ENCODE results near the gene HADHB.

- TF ChIP-seq CTCF (conservative IDR thresholded peaks at IDR 0.05; ENCODE audit: low read depth, low read length) (no peak), EZH2 (IDR thresholded peaks at IDR 0.05; ENCODE audit: borderline replicate concordance, low read depth, low read length, poor library complexity, severe bottlenecking) (no peak)
Measured at GRCh38 chr2:26314243-26314642, 69.5 kb downstream of the HADHB start.
